HG03520 (cell line): ENCODE data around the gene PRMT3.
"Not testable (repeated sequence)": the region's sequence is repeated elsewhere in the genome, so short reads cannot be mapped to it uniquely, and the experiment has no call there.

ENCODE experiments used
- ATAC-seq: cut with Tn5 transposase; IDR thresholded peaks from one replicate; pipeline ENCODE4 v1.9.1; 2021; ENCODE audit warnings: mild to moderate bottlenecking, moderate library complexity; ENCODE audit not compliant: unreplicated experiment

The PRMT3 gene

GRCh38 chr11:20497124-20497792 is 109.7 kb downstream of the PRMT3 start:
- ATAC-seq, result no peak

GRCh38 chr11:20501252-20501651 is 113.7 kb downstream of the PRMT3 start:
- no peak for ATAC-seq

- no peak for ATAC-seq
Observed at GRCh38 chr11:20501971-20502370, 114.5 kb downstream of the PRMT3 start.

- ATAC-seq, result no peak
Observed at GRCh38 chr11:20511982-20512381, 124.5 kb downstream of the PRMT3 start.

- ATAC-seq, result no peak
Observed at GRCh38 chr11:20512869-20513268, 125.4 kb downstream of the PRMT3 start.

- no peak for ATAC-seq
Observed at GRCh38 chr11:20518323-20518834, 130.9 kb downstream of the PRMT3 start.

- no peak for ATAC-seq
Observed at GRCh38 chr11:20522536-20522935, 135.0 kb downstream of the PRMT3 start.

- no peak for ATAC-seq
Observed at GRCh38 chr11:20529757-20530156, 142.2 kb downstream of the PRMT3 start.

- ATAC-seq, result peak; percentile 78
Observed at GRCh38 chr11:20530942-20531703, 143.6 kb downstream of the PRMT3 start.

GRCh38 chr11:20535271-20535881 is 147.9 kb downstream of the PRMT3 start:
- ATAC-seq, result no peak

- no peak for ATAC-seq
Observed at GRCh38 chr11:20536365-20536764, 148.8 kb downstream of the PRMT3 start.

GRCh38 chr11:20536784-20537183 is 149.3 kb downstream of the PRMT3 start:
- ATAC-seq, result no peak

- no peak for ATAC-seq
Observed at GRCh38 chr11:20541503-20541902, 154.0 kb downstream of the PRMT3 start.

- ATAC-seq, result no peak
Observed at GRCh38 chr11:20544603-20545237, 157.2 kb downstream of the PRMT3 start.

GRCh38 chr11:20547411-20547810 is 159.9 kb downstream of the PRMT3 start:
- no peak for ATAC-seq

GRCh38 chr11:20551096-20551495 is 163.6 kb downstream of the PRMT3 start:
- ATAC-seq, result no peak

GRCh38 chr11:20555783-20556182 is 168.3 kb downstream of the PRMT3 start:
- no peak for ATAC-seq

GRCh38 chr11:20556396-20556795 is 168.9 kb downstream of the PRMT3 start:
- ATAC-seq, result not testable (repeated sequence)

GRCh38 chr11:20558741-20559140 is 171.2 kb downstream of the PRMT3 start:
- no peak for ATAC-seq
